Thyroid gland (tissue), 4 donors: ENCODE results near the gene KCNQ1.

Experiments
- CTCF ChIP-seq, 6 experiments: fragments of 200-600 bp in 3 of 6; fragments of 450-650 bp in 3 of 6; sonication (generic) in 3 of 6; IDR thresholded peaks; one replicate each; pipeline ENCODE4 v1.5.1; 2016 to 2019; ENCODE audit warnings: antibody characterized with exemption in 6 of 6, mild to moderate bottlenecking in 2 of 6, inconsistent platforms in 1 of 6, moderate library complexity in 1 of 6
- POLR2A ChIP-seq, 2 donors: fragments of 450-650 bp; IDR thresholded peaks; one replicate each; pipeline ENCODE4 v1.6.1; 2017; ENCODE audit warnings: antibody characterized with exemption in 2 of 2, mild to moderate bottlenecking in 2 of 2, moderate library complexity in 1 of 2

GRCh38 chr11:2835751-2836150, 390.9 kb downstream of the KCNQ1 start:
- TF ChIP-seq POLR2A (IDR thresholded peaks at IDR 0.05): no peak
- TF ChIP-seq CTCF (IDR thresholded peaks at IDR 0.05): no peak
